HEK293 (cell line): ENCODE data around the gene SEPTIN12.

Experiments
- CTCF ChIA-PET: fragments of 350-600 bp; formaldehyde crosslinking; extraction: SDS; loops from one replicate; lab custom pipeline; 2021; ENCODE audit warnings: antibody characterized with exemption; lab: Yijun Ruan, JAX
- POLR2A ChIA-PET: fragments of 300-600 bp; formaldehyde crosslinking; extraction: SDS; loops from one replicate; lab custom pipeline; 2020; ENCODE audit warnings: antibody characterized with exemption, inconsistent platforms; lab: Yijun Ruan, JAX
- H3K27ac ChIP-seq: fragments of 200-500 bp; sonication (Bioruptor generic); 2 replicates; pipeline ENCODE4 v1.5.1; 2014; ENCODE audit warnings: low read depth, low read length, control low read depth, inconsistent platforms; ENCODE audit errors: extremely low read depth
- H3K36me3 ChIP-seq, 2 experiments: fragments of 200-500 bp in 1 of 2; sonication (Bioruptor generic) in 1 of 2; 1 replicate in 1 of 2; 2 replicates in 1 of 2; pipeline ENCODE4 v1.5.1; 2014 to 2017; ENCODE audit warnings: inconsistent platforms in 2 of 2, low read length in 2 of 2; ENCODE audit not compliant: control insufficient read depth in 2 of 2, insufficient read depth in 1 of 2
- H3K4me1 ChIP-seq: fragments of 200-500 bp; sonication (Bioruptor generic); 2 replicates; pipeline ENCODE4 v1.5.1; 2014; ENCODE audit warnings: mild to moderate bottlenecking, low read length, inconsistent platforms; ENCODE audit not compliant: control insufficient read depth, insufficient read depth
- H3K4me3 ChIP-seq: 2 replicates; pipeline ENCODE4 v1.5.1; 2011; ENCODE audit warnings: low read depth, mild to moderate bottlenecking, control low read depth, low read length, moderate library complexity
- H3K9me3 ChIP-seq: fragments of 200-500 bp; sonication (Bioruptor generic); 2 replicates; pipeline ENCODE4 v1.5.1; 2014; ENCODE audit warnings: low read depth, low read length, inconsistent platforms; ENCODE audit not compliant: control insufficient read depth, insufficient read depth
- AEBP2 ChIP-seq: fragments of 450-650 bp; formaldehyde crosslinking; IDR thresholded peaks from 2 replicates; pipeline ENCODE4 v1.5.1; 2016; ENCODE audit warnings: missing biosample characterization, missing genetic modification characterization, borderline replicate concordance
- GLIS1 ChIP-seq: fragments of 450-650 bp; formaldehyde crosslinking; IDR thresholded peaks from 2 replicates; pipeline ENCODE4 v1.5.1; 2016; ENCODE audit warnings: missing biosample characterization, missing genetic modification characterization
- HOXD13 ChIP-seq: sonication (generic); formaldehyde crosslinking; IDR thresholded peaks from 2 replicates; pipeline ENCODE4 v1.8.0; 2022; ENCODE audit warnings: missing genetic modification reagents, borderline replicate concordance
- KLF1 ChIP-seq: fragments of 450-650 bp; formaldehyde crosslinking; IDR thresholded peaks from 2 replicates; pipeline ENCODE4 v1.5.1; 2016; ENCODE audit warnings: missing biosample characterization, missing genetic modification characterization
- KLF7 ChIP-seq: fragments of 450-650 bp; formaldehyde crosslinking; IDR thresholded peaks from 2 replicates; pipeline ENCODE4 v1.5.1; 2016; ENCODE audit warnings: missing biosample characterization, missing genetic modification characterization, borderline replicate concordance
- SALL2 ChIP-seq: fragments of 450-650 bp; formaldehyde crosslinking; IDR thresholded peaks from 2 replicates; pipeline ENCODE4 v1.5.0; 2017; ENCODE audit warnings: missing biosample characterization, mild to moderate bottlenecking, missing genetic modification characterization, borderline replicate concordance
- TSHZ1 ChIP-seq: fragments of 450-650 bp; formaldehyde crosslinking; IDR thresholded peaks from 2 replicates; pipeline ENCODE4 v1.5.1; 2016; ENCODE audit warnings: missing biosample characterization, missing genetic modification characterization, borderline replicate concordance
- ZBTB48 ChIP-seq: fragments of 450-650 bp; formaldehyde crosslinking; IDR thresholded peaks from 2 replicates; pipeline ENCODE4 v1.5.1; 2016; ENCODE audit warnings: missing biosample characterization, missing genetic modification characterization
- ZFHX2 ChIP-seq: fragments of 450-650 bp; formaldehyde crosslinking; conservative IDR thresholded peaks from 2 replicates; pipeline ENCODE4 v1.5.1; 2016; ENCODE audit warnings: missing biosample characterization, missing genetic modification characterization
- ZFP37 ChIP-seq: fragments of 450-650 bp; formaldehyde crosslinking; IDR thresholded peaks from 2 replicates; pipeline ENCODE4 v1.5.1; 2016; ENCODE audit warnings: missing biosample characterization, missing genetic modification characterization
- ZFP69B ChIP-seq: fragments of 450-650 bp; formaldehyde crosslinking; IDR thresholded peaks from 2 replicates; pipeline ENCODE4 v1.5.1; 2016; ENCODE audit warnings: missing biosample characterization, missing genetic modification characterization
- ZIC2 ChIP-seq: fragments of 450-650 bp; formaldehyde crosslinking; IDR thresholded peaks from 2 replicates; pipeline ENCODE4 v1.5.1; 2016; ENCODE audit warnings: missing biosample characterization, missing genetic modification characterization
- ZNF132 ChIP-seq: fragments of 450-650 bp; formaldehyde crosslinking; IDR thresholded peaks from 2 replicates; pipeline ENCODE4 v1.5.1; 2017; ENCODE audit warnings: missing biosample characterization, missing genetic modification characterization, borderline replicate concordance
- ZNF133 ChIP-seq: fragments of 450-650 bp; formaldehyde crosslinking; IDR thresholded peaks from 2 replicates; pipeline ENCODE4 v1.5.1; 2016; ENCODE audit warnings: missing biosample characterization, missing genetic modification characterization
- ZNF169 ChIP-seq: fragments of 450-650 bp; formaldehyde crosslinking; IDR thresholded peaks from 2 replicates; pipeline ENCODE4 v1.5.1; 2016; ENCODE audit warnings: missing biosample characterization, missing genetic modification characterization
- ZNF175 ChIP-seq: fragments of 450-650 bp; formaldehyde crosslinking; IDR thresholded peaks from 2 replicates; pipeline ENCODE4 v1.5.1; 2016; ENCODE audit warnings: missing biosample characterization, missing genetic modification characterization
- ZNF350 ChIP-seq: fragments of 450-650 bp; formaldehyde crosslinking; IDR thresholded peaks from 2 replicates; pipeline ENCODE4 v1.5.0; 2017; ENCODE audit warnings: missing biosample characterization, mild to moderate bottlenecking, missing genetic modification characterization
- ZNF398 ChIP-seq: fragments of 450-650 bp; formaldehyde crosslinking; IDR thresholded peaks from 2 replicates; pipeline ENCODE4 v1.5.1; 2017; ENCODE audit warnings: missing biosample characterization, missing genetic modification characterization
- ZNF544 ChIP-seq: fragments of 450-650 bp; formaldehyde crosslinking; IDR thresholded peaks from 2 replicates; pipeline ENCODE4 v1.5.0; 2017; ENCODE audit warnings: missing biosample characterization, missing genetic modification characterization
- ZNF549 ChIP-seq: fragments of 450-650 bp; IDR thresholded peaks from 2 replicates; pipeline ENCODE4 v1.5.1; 2018; ENCODE audit warnings: missing biosample characterization, missing genetic modification characterization, mild to moderate bottlenecking, inconsistent platforms, moderate library complexity
- ZNF561 ChIP-seq: fragments of 450-650 bp; IDR thresholded peaks from 2 replicates; pipeline ENCODE4 v1.5.1; 2018; ENCODE audit warnings: missing biosample characterization, missing genetic modification characterization, borderline replicate concordance
- ZNF596 ChIP-seq: fragments of 450-650 bp; IDR thresholded peaks from 2 replicates; pipeline ENCODE4 v1.5.0; 2018; ENCODE audit warnings: missing biosample characterization, mild to moderate bottlenecking, missing genetic modification characterization, moderate library complexity
- ZNF621 ChIP-seq: fragments of 450-650 bp; formaldehyde crosslinking; IDR thresholded peaks from 2 replicates; pipeline ENCODE4 v1.5.1; 2017; ENCODE audit warnings: missing biosample characterization, missing genetic modification characterization
- ZNF623 ChIP-seq: fragments of 450-650 bp; formaldehyde crosslinking; IDR thresholded peaks from 2 replicates; pipeline ENCODE4 v1.5.1; 2016; ENCODE audit warnings: missing biosample characterization, missing genetic modification characterization
- ZNF76 ChIP-seq: fragments of 450-650 bp; formaldehyde crosslinking; IDR thresholded peaks from 2 replicates; pipeline ENCODE4; 2016; ENCODE audit warnings: low read depth, missing biosample characterization, missing genetic modification characterization, borderline replicate concordance
- ZXDB ChIP-seq: fragments of 450-650 bp; formaldehyde crosslinking; IDR thresholded peaks from 2 replicates; pipeline ENCODE4 v1.5.1; 2016; ENCODE audit warnings: missing biosample characterization, missing genetic modification characterization
- TF ChIP-seq, protein P1 (sequence below): fragments of 450-650 bp; formaldehyde crosslinking; optimal IDR thresholded peaks from 2 replicates; pipeline ENCODE3; 2016; ENCODE audit warnings: missing biosample characterization, mild to moderate bottlenecking, missing genetic modification characterization

The SEPTIN12 gene

GRCh38 chr16:4795828-4796572 is 7.9 kb upstream of the SEPTIN12 start:
- ChIA-PET CTCF (no interaction called here), POLR2A (no interaction called here)
- TF ChIP-seq ZNF621 (tag by site-specific recombination), result no peak
- no peak for TF ChIP-seq TSHZ1
- no peak for TF ChIP-seq ZNF132 (tag by site-specific recombination)
- no peak for TF ChIP-seq ZNF175
- no peak for TF ChIP-seq ZNF76 (tag by site-specific recombination)
- no peak for TF ChIP-seq ZNF169 (tag by site-specific recombination)
- no peak for TF ChIP-seq ZNF596 (tag by site-specific recombination)
- TF ChIP-seq AEBP2 (tag by site-specific recombination), result no peak
- TF ChIP-seq ZNF544 (tag by site-specific recombination), result no peak
- TF ChIP-seq ZNF561 (tag by site-specific recombination), result no peak
- TF ChIP-seq, protein P1, sequence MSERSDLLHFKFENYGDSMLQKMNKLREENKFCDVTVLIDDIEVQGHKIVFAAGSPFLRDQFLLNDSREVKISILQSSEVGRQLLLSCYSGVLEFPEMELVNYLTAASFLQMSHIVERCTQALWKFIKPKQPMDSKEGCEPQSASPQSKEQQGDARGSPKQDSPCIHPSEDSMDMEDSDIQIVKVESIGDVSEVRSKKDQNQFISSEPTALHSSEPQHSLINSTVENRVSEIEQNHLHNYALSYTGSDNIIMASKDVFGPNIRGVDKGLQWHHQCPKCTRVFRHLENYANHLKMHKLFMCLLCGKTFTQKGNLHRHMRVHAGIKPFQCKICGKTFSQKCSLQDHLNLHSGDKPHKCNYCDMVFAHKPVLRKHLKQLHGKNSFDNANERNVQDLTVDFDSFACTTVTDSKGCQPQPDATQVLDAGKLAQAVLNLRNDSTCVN (tag by site-specific recombination), result no peak
- no peak for TF ChIP-seq ZXDB (tag by site-specific recombination)
- no peak for TF ChIP-seq ZNF350 (tag by site-specific recombination)
- no peak for TF ChIP-seq GLIS1 (tag by site-specific recombination)
- TF ChIP-seq HOXD13 (CRISPR knock-in tag), result no peak
- no peak for TF ChIP-seq SALL2
- TF ChIP-seq KLF7, result no peak
- no peak for TF ChIP-seq ZNF549 (tag by site-specific recombination)
- Histone ChIP-seq H3K27ac (no peak overlapping the region), H3K4me1 (no peaks in the 10 kb centered on the region), H3K9me3 (no peaks in the 10 kb centered on the region), H3K4me3 (no peak overlapping the region), H3K36me3 (peaks cover 0 to 27% of the 10 kb centered on the region in 2 experiments; a peak in 1 of 3 replicates)

DNA sequence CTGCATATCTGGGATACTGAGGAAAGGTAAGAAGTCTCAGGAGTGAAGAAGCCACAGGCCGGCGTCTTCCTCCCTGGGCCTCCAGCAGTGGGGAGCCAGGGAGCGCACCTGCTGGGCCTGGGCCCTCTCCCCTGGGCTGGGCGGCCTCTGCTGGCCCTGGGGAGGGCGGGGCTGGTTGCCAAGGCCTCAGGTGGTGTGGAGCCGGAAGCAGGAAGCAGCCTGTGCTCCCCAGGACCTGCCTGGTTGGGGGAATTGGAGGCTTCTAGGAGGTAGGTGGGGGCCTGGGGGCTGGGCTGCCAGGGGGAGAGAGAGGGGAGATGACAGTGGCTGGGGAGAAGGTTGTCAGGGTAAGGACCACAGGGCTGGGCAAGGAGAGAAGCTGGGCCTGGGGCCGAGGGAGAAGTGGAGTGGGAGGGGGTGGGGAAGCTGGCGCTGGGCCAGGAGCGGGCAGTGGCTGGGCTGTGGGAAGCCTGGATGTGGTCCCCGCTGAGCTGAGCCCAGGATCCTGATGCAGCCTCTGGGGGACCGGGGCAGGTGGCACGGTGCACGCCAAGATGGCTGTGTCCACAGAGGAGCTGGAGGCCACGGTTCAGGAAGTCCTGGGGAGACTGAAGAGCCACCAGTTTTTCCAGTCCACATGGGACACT is 7.2 kb upstream of the SEPTIN12 start, which contains the start of gene SMIM22:
Gene SMIM22, plus strand, starts transcription at position 189 of the 647 bp plus-strand sequence. Its CDS starts 366 bp downstream, at position 555.
- Histone ChIP-seq H3K36me3 (peaks cover 0 to 26% of the 10 kb centered on the region in 2 experiments; a peak in 1 of 3 replicates), H3K4me3 (no peak within 1 kb of the TSS), H3K9me3 (no peaks in the 10 kb centered on the region), H3K4me1 (no peaks in the 10 kb centered on the region), H3K27ac (no peak within 1 kb of the TSS)
- POLR2A ChIA-PET, result interaction anchor here (0.6 kb wide), 2 partner anchors 11 to 168 kb away, joined by 3 read pairs; no protein-coding TSS in a partner anchor
- CTCF ChIA-PET, result no interaction called here
- TF ChIP-seq ZIC2 (tag by site-specific recombination) (peak; percentile 63), ZNF623 (0 out of 2 replicates have a peak, but pooled peaks have one; percentile 8), ZFHX2 (tag by site-specific recombination) (peak; percentile 54), ZNF398 (tag by site-specific recombination) (peak; percentile 61), SALL2 (no peak), ZFP37 (no peak), ZNF133 (tag by site-specific recombination) (no peak), ZFP69B (tag by site-specific recombination) (peak; percentile 35; the same call in 1 of the 2 replicates), KLF1 (peak; percentile 35; the same call in 1 of the 2 replicates), ZBTB48 (peak; percentile 55; the same call in 1 of the 2 replicates), GLIS1 (tag by site-specific recombination) (0 out of 2 replicates have a peak, but pooled peaks have one; percentile 18)
